ENCODE results near the gene KDM2B. TPM values are rescaled to one million over a fixed set of nuclear protein-coding genes. Genes with fewer than 3 reads are reported as not detected.

KDM2B gene
- total and polyA plus RNA-seq, 2 of the 8 experiments (the other 6 are each of a cell fraction or from before 2014, with no cell fraction given), result 111 to 162 TPM

DNA sequence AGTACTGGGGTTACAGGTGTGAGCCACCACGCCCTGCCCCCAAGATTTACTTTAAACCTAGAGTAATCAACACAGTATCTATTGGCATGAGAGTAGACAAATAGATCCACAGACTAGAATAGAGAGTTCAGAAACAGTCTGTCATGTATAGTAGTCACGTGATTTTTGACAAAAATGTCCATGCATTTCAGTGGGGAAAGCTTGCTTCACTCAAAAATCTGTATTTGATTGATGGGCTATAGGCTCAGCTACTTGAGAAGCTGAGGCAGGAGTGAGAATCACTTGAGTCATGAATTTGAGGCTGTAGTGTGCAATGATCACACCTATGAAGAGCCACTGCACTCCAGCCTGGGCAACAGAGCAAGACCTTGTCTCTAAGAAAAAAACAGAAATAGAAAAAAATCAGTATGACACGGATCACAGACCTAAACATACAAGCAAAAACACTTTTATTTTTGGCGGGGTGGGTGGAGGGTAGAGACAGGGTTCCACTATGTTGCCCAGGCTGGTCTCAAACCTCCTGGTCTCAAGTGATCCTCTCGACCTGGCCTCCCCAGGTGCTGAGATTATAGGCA is 37.9 kb upstream of the KDM2B start:
- Histone ChIP-seq H2BK120ac (replicated peaks; ENCODE audit: low read depth, low read length) (no peak overlapping the region), H3K14ac (ENCODE audit: insufficient read length) (no peak overlapping the region), H3K79me1 (ENCODE audit: low read depth, low read length) (no peaks in the 10 kb centered on the region), H4K8ac (ENCODE audit: extremely low read depth, insufficient read depth, low read length) (no peak overlapping the region), H3K4me2 (ENCODE audit: insufficient read depth in 1 of 2, low read depth in 2 of 2, low read length in 2 of 2) (no peak overlapping the region), H3K4ac (replicated peaks; ENCODE audit: insufficient read length, low read depth, low read length) (no peak overlapping the region), H3K27me3 (replicated peaks in 1 of 4; ENCODE audit: control insufficient read depth in 3 of 4, extremely low read depth in 1 of 4, insufficient read depth in 3 of 4, low read length in 3 of 4) (no peaks in the 10 kb centered on the region), H2AK5ac (ENCODE audit: low read depth, low read length) (no peak overlapping the region), H2BK15ac (ENCODE audit: low read length) (no peak overlapping the region), H3K23ac (ENCODE audit: insufficient read length) (no peak overlapping the region), H2BK20ac (ENCODE audit: low read length) (no peak overlapping the region), H3K79me2 (ENCODE audit: control insufficient read depth in 1 of 2, insufficient read depth in 2 of 2, low read length in 2 of 2) (no peaks in the 10 kb centered on the region), H3K9me3 (ENCODE audit: insufficient read depth in 2 of 2, low read depth in 1 of 2, low read length in 1 of 2) (no peaks in the 10 kb centered on the region), H2BK12ac (ENCODE audit: low read depth, low read length) (0 out of 2 replicates have a peak overlapping the region, but pooled peaks have one; percentile 9), H4K5ac (ENCODE audit: insufficient read length, low read depth, low read length) (no peak overlapping the region), H4K91ac (replicated peaks; ENCODE audit: insufficient read length, low read length) (no peak overlapping the region), H3K4me3 (ENCODE audit: extremely low read depth in 1 of 4, insufficient read depth in 2 of 4, low read depth in 3 of 4, low read length in 4 of 4) (no peak overlapping the region), H2BK5ac (ENCODE audit: low read depth, low read length) (no peak overlapping the region), H4K20me1 (replicated peaks in 1 of 2; ENCODE audit: control insufficient read depth in 1 of 2, insufficient read depth in 2 of 2, low read length in 2 of 2) (no peaks in the 10 kb centered on the region), H3K23me2 (ENCODE audit: low read depth, low read length) (no peaks in the 10 kb centered on the region), H3K4me1 (replicated peaks in 1 of 4; ENCODE audit: control insufficient read depth in 3 of 4, insufficient read depth in 4 of 4, low read length in 3 of 4) (peaks cover 0 to 2% (median under 1%) of the 10 kb centered on the region in 4 experiments; a peak in 3 of 7 replicates), H3K18ac (ENCODE audit: extremely low read depth, low read length) (no peak overlapping the region), H3K9ac (replicated peaks in 1 of 4; ENCODE audit: extremely low read depth in 1 of 4, low read depth in 3 of 4, low read length in 3 of 4) (no peak overlapping the region), H2AFZ (ENCODE audit: low read length) (no peak overlapping the region), H3K27ac (ENCODE audit: low read depth, low read length) (no peak overlapping the region), H3K56ac (replicated peaks; ENCODE audit: insufficient read length, low read depth, low read length) (no peak overlapping the region), H3K36me3 (ENCODE audit: control insufficient read depth in 2 of 4, insufficient read depth in 4 of 4, low read length in 3 of 4) (no peaks in the 10 kb centered on the region)
- FAIRE-seq (no peak), DNase-seq (ENCODE audit: low read depth in 1 of 2, low spot score in 2 of 2) (no peak)
- ChIA-PET POLR2A (ENCODE audit: partially characterized antibody) (interaction anchor here (1.1 to 15.7 kb wide), 5 partner anchors 13 to 53 kb away, joined by 4 to 374 read pairs (median 4); partner anchors contain the start of gene KDM2B), CTCF (ENCODE audit: partially characterized antibody) (interaction anchor here (0.6 to 1.3 kb wide), 3 partner anchors 37 to 66 kb away, joined by 3 to 6 read pairs (median 3); partner anchors contain the start of gene KDM2B)
- WGBS, 2 experiments (ENCODE audit: extremely low coverage in 1 of 2, insufficient coverage in 1 of 2, insufficient read length in 1 of 2, insufficient replicate concordance in 2 of 2, low coverage in 1 of 2, low lambda C conversion rate in 2 of 2, missing lambda C conversion rate in 1 of 2), result 91% methylated on average over 5 of the region's 5 CpGs; no CpG with 5 or more reads in 1 of the 2 experiments
- TF ChIP-seq BCL11A (IDR thresholded peaks at IDR 0.05; ENCODE audit: low read depth in 2 of 2, low read length in 2 of 2) (no peak), SAP30 (IDR thresholded peaks at IDR 0.05; ENCODE audit: insufficient read depth, insufficient replicate concordance, low read length) (no peak), SP1 (IDR thresholded peaks at IDR 0.05; ENCODE audit: low read depth, low read length) (no peak), RXRA (IDR thresholded peaks at IDR 0.05; ENCODE audit: insufficient read depth, low read depth, low read length) (no peak), CREB1 (IDR thresholded peaks at IDR 0.05) (no peak), KDM5A (IDR thresholded peaks at IDR 0.05; ENCODE audit: low read length) (no peak), BACH1 (IDR thresholded peaks at IDR 0.05; ENCODE audit: low read length) (no peak), GABPA (IDR thresholded peaks at IDR 0.05; ENCODE audit: borderline replicate concordance, insufficient read depth, low read length) (no peak), NRF1 (IDR thresholded peaks at IDR 0.05; ENCODE audit: low read depth, low read length) (no peak), KDM1A (IDR thresholded peaks at IDR 0.05; ENCODE audit: borderline replicate concordance, low read length) (no peak), CHD1 (IDR thresholded peaks at IDR 0.05; ENCODE audit: low read depth, low read length) (no peak), TBP (IDR thresholded peaks at IDR 0.05; ENCODE audit: low read depth, low read length) (no peak), MAFK (IDR thresholded peaks at IDR 0.05; ENCODE audit: low read depth, low read length) (no peak), PHF8 (conservative IDR thresholded peaks at IDR 0.05; ENCODE audit: low read depth, low read length) (no peak), TCF12 (IDR thresholded peaks at IDR 0.05; ENCODE audit: low read depth, low read length) (no peak)
